Measurements from ENCODE around the gene CLIC1.
A peak's percentile ranks its signal among the peaks of the same experiment; 100 is the strongest.

Gene CLIC1

DNA sequence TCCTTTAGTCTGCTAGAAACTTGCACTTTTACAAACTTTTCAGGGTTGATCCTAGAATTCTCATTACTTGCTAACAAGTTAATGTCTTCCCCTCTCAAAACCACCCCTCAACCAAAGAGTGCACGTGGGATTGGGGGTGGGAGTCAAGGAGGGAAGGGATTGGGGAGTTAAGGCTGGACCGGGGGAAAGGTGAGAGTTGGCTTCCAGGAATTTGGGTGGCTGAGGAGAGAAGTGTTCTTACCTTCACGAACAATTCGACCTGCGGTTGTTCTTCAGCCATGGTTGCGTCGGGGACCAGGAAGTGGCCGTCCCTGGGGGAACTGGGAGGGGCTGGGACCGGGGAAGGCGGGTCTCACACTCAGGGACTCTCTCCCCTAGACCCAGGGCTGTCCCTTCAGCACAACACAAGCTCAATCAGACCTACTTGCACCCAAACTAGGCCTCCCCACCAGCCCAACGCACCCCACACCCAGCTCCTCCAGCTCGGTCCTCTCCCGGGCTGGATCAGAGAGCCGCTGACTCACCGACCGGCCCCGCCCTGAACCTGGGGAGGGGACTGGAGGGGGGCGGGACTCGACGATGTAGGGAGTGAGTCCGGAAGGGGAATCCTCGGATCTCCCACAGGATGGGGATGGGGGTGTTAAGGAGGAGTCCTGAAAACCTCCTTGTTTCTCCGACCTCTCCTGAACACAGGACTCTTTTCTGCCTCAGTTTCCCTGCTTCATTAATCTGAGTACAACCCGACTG lies at the start of gene CLIC1:
CLIC1 (minus strand) TSS at position 510 of the 747 bp plus-strand sequence; CDS start at position 280, 230 bp downstream.
- DNase-seq (ENCODE audit: insufficient read length, low spot score): peak; percentile 89
- no peak for TF ChIP-seq CTCF (IDR thresholded peaks at IDR 0.05; ENCODE audit: insufficient read depth, missing control alignments)
- no peak for FAIRE-seq

- no peak for DNase-seq (ENCODE audit: insufficient read length, low spot score)
- TF ChIP-seq CTCF (IDR thresholded peaks at IDR 0.05; ENCODE audit: insufficient read depth, missing control alignments): no peak
- no peak for FAIRE-seq
These were observed 49.1 kb upstream of the CLIC1 start for GRCh38 chr6:31785475-31785874.

- FAIRE-seq (no peak), DNase-seq (ENCODE audit: insufficient read length, low spot score) (no peak)
- no peak for TF ChIP-seq CTCF (IDR thresholded peaks at IDR 0.05; ENCODE audit: insufficient read depth, missing control alignments)
These were observed 48.0 kb upstream of the CLIC1 start for GRCh38 chr6:31784098-31784925.

- FAIRE-seq: no peak
- no peak for DNase-seq (ENCODE audit: insufficient read length, low spot score)
- TF ChIP-seq CTCF (IDR thresholded peaks at IDR 0.05; ENCODE audit: insufficient read depth, missing control alignments): no peak
These were observed 46.0 kb upstream of the CLIC1 start for GRCh38 chr6:31782126-31782855.

GRCh38 chr6:31781244-31782125 lies 45.2 kb upstream of the CLIC1 start:
- DNase-seq (ENCODE audit: insufficient read length, low spot score): no peak
- no peak for FAIRE-seq
- no peak for TF ChIP-seq CTCF (IDR thresholded peaks at IDR 0.05; ENCODE audit: insufficient read depth, missing control alignments)

DNA sequence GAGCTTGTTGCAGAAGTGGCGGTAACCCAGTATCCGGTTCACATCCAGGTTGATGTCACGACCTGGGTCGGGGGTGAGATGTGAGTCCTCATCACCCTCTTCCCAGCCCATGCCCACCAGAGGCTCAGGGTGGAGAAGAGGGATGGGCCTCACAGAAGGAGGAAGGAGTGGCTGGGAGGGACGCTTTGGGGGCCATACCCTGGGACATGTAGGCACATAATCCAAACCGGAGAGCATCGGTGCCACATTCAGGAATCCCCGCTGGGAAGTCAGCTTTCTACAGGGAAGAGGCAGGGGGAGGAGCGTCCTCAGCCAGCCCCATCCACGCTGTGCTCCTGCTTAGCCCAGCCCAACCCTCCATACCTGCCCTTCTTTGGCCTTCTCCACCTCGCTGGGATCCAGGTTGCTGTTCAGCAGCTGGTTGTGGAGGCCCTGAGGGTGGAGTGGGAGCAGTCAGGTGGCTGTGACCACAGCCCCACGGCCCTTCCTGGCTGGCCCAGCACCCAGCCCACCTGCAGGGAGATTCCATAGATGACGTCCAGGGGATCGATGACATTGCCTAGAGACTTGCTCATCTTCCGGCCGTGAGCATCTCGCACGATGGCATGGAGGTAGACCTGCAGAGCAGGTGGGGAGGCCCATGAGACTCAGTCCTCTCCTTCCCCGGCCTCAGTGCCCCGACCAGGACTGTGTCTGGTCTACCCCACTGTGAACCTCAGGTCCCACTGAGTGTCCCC lies 44.3 kb upstream of the CLIC1 start:
- no peak for TF ChIP-seq CTCF (IDR thresholded peaks at IDR 0.05; ENCODE audit: insufficient read depth, missing control alignments)
- DNase-seq (ENCODE audit: insufficient read length, low spot score): no peak
- no peak for FAIRE-seq
